Measurements from ENCODE around the gene D2HGDH.

D2HGDH gene

GRCh38 chr2:241745276-241745675, 10.8 kb downstream of the D2HGDH start:
- in situ Hi-C loops (cut with HindIII; ENCODE audit: low sequenced_read_pairs) = no loop called here
- no peak for TF ChIP-seq CTCF (IDR thresholded peaks at IDR 0.05; ENCODE audit: low read depth, low read length, missing control alignments)
- DNase-seq (ENCODE audit: low read depth) = no peak
- no peak overlapping the region for H3K4me3 ChIP-seq (ENCODE audit: low read depth, low read length)

GRCh38 chr2:241746084-241746483, 11.7 kb downstream of the D2HGDH start:
- TF ChIP-seq CTCF (IDR thresholded peaks at IDR 0.05; ENCODE audit: low read depth, low read length, missing control alignments) = no peak
- in situ Hi-C loops (cut with HindIII; ENCODE audit: low sequenced_read_pairs) = no loop called here
- DNase-seq (ENCODE audit: low read depth) = no peak
- no peak overlapping the region for H3K4me3 ChIP-seq (ENCODE audit: low read depth, low read length)

GRCh38 chr2:241748468-241749256, 14.2 kb downstream of the D2HGDH start:
- no peak overlapping the region for H3K4me3 ChIP-seq (ENCODE audit: low read depth, low read length)
- in situ Hi-C loops (cut with HindIII; ENCODE audit: low sequenced_read_pairs) = no loop called here
- no peak for DNase-seq (ENCODE audit: low read depth)
- TF ChIP-seq CTCF (IDR thresholded peaks at IDR 0.05; ENCODE audit: low read depth, low read length, missing control alignments) = no peak

GRCh38 chr2:241750076-241750840, 15.8 kb downstream of the D2HGDH start:
- in situ Hi-C loops (cut with HindIII; ENCODE audit: low sequenced_read_pairs) = no loop called here

GRCh38 chr2:241751152-241751551, 16.7 kb downstream of the D2HGDH start:
- DNase-seq (ENCODE audit: low read depth) = no peak
- no peak for TF ChIP-seq CTCF (IDR thresholded peaks at IDR 0.05; ENCODE audit: low read depth, low read length, missing control alignments)
- H3K4me3 ChIP-seq (ENCODE audit: low read depth, low read length) = no peak overlapping the region
- in situ Hi-C loops (cut with HindIII; ENCODE audit: low sequenced_read_pairs) = no loop called here

More at GRCh38 chr2:241750076-241750840, 15.8 kb downstream of the D2HGDH start:
- no peak for DNase-seq (ENCODE audit: low read depth)
- H3K4me3 ChIP-seq (ENCODE audit: low read depth, low read length) = no peak overlapping the region
- no peak for TF ChIP-seq CTCF (IDR thresholded peaks at IDR 0.05; ENCODE audit: low read depth, low read length, missing control alignments)

GRCh38 chr2:241751776-241752175, 17.3 kb downstream of the D2HGDH start:
- in situ Hi-C loops (cut with HindIII; ENCODE audit: low sequenced_read_pairs) = no loop called here
- no peak for DNase-seq (ENCODE audit: low read depth)
- TF ChIP-seq CTCF (IDR thresholded peaks at IDR 0.05; ENCODE audit: low read depth, low read length, missing control alignments) = no peak
- no peak overlapping the region for H3K4me3 ChIP-seq (ENCODE audit: low read depth, low read length)
